Measurements from ENCODE around the gene LMTK3. TPM values are rescaled to one million over a fixed set of nuclear protein-coding genes. Genes with fewer than 3 reads are reported as not detected.
"Not testable (repeated sequence)": the region's sequence is repeated elsewhere in the genome, so short reads cannot be mapped to it uniquely, and the experiment has no call there.

Gene LMTK3
- total RNA-seq, 1 donor from 2014 or later, result 0.02 TPM

DNA sequence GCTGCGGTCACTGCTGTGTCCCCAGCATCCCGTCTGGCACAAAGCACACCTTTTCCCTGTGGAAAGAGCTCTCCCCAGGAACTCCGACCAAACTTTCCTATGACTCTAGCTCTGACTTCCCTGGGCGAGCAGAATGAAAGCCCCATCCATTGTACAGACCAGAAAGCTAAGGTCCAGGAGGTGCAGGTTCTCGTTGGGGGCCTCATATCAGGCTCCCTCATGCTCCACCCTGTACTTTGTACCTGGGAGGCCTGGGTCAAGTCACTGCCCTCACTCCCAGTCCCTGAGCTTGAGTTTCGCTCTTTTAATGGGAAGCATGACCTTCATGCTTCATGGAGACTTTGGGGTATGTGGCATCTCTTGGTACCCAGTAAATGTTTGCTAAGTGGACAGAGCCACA is 24.1 kb downstream of the LMTK3 start:
- Histone ChIP-seq H3K4me1 (peaks cover 10% of the 10 kb centered on the region), H3K27ac (no peak overlapping the region), H3F3A (ENCODE audit: low read depth) (peaks cover 44% of the 10 kb centered on the region), H2AFZ (replicated peaks) (no peak overlapping the region), H3K9ac (no peak overlapping the region), H4K20me1 (ENCODE audit: low read depth) (peaks cover 24% of the 10 kb centered on the region), H3K4me2 (no peak overlapping the region), H3K9me3 (ENCODE audit: low read depth) (no peaks in the 10 kb centered on the region), H3K4me3 (no peak overlapping the region), H3K79me2 (ENCODE audit: low read depth) (no peaks in the 10 kb centered on the region), H3K36me3 (no peaks in the 10 kb centered on the region), H3K27me3 (peaks cover 11% of the 10 kb centered on the region)
- H3K4me1 Mint-ChIP-seq, result peaks cover 41% of the 10 kb centered on the region
- H3K4me3 Mint-ChIP-seq, result no peak overlapping the region
- no peaks in the 10 kb centered on the region for H3K9me3 Mint-ChIP-seq
- TF ChIP-seq EZH2phosphoT487 (IDR thresholded peaks at IDR 0.05) (no peak), EZH2 (IDR thresholded peaks at IDR 0.05) (no peak)
- TF ChIP-seq, protein P1, sequence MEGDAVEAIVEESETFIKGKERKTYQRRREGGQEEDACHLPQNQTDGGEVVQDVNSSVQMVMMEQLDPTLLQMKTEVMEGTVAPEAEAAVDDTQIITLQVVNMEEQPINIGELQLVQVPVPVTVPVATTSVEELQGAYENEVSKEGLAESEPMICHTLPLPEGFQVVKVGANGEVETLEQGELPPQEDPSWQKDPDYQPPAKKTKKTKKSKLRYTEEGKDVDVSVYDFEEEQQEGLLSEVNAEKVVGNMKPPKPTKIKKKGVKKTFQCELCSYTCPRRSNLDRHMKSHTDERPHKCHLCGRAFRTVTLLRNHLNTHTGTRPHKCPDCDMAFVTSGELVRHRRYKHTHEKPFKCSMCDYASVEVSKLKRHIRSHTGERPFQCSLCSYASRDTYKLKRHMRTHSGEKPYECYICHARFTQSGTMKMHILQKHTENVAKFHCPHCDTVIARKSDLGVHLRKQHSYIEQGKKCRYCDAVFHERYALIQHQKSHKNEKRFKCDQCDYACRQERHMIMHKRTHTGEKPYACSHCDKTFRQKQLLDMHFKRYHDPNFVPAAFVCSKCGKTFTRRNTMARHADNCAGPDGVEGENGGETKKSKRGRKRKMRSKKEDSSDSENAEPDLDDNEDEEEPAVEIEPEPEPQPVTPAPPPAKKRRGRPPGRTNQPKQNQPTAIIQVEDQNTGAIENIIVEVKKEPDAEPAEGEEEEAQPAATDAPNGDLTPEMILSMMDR (IDR thresholded peaks at IDR 0.05), result no peak
- H3K27ac Mint-ChIP-seq, result peak overlapping the region; percentile 79
- H3K27me3 Mint-ChIP-seq (ENCODE audit: insufficient read depth, low read depth), result peaks cover 19% of the 10 kb centered on the region
- DNase-seq (ENCODE audit: low spot score), result no peak
- peaks cover 10% of the 10 kb centered on the region for H3K36me3 Mint-ChIP-seq

DNA sequence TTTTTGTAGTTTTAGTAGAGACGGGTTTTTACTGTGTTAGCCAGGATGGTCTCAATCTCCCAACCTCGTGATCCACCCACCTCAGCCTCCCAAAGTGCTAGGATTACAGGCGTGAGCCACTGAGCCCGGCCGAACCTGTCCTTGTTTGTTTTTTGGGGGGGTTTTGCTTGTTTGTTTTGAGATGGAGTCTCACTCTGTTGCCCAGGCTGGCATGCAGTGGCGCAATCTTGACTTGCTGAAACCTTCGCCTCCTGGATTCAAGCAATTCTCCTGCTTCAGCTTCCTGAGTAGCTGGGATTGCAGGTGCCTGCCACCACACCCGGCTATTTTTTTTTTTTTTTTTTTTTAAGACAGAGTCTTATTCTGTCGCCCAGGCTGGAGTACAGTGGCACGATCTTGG is 24.9 kb downstream of the LMTK3 start:
- not testable (repeated sequence) for H2AFZ ChIP-seq (replicated peaks); H3K4me2 ChIP-seq; H3K36me3 ChIP-seq; H3K79me2 ChIP-seq (ENCODE audit: low read depth); H3K9me3 Mint-ChIP-seq; H3K27ac ChIP-seq; DNase-seq (ENCODE audit: low spot score); H3K9ac ChIP-seq; H3K9me3 ChIP-seq (ENCODE audit: low read depth); H3K4me3 ChIP-seq; H3K4me1 ChIP-seq
- H3K27me3 Mint-ChIP-seq (ENCODE audit: insufficient read depth, low read depth), result peaks cover 19% of the 10 kb centered on the region
- Histone ChIP-seq H3K27me3 (peaks cover 11% of the 10 kb centered on the region), H3F3A (ENCODE audit: low read depth) (peaks cover 44% of the 10 kb centered on the region), H4K20me1 (ENCODE audit: low read depth) (peaks cover 16% of the 10 kb centered on the region)
- H3K36me3 Mint-ChIP-seq, result peaks cover 15% of the 10 kb centered on the region
- H3K4me1 Mint-ChIP-seq, result peaks cover 42% of the 10 kb centered on the region
- peak overlapping the region; percentile 79 for H3K27ac Mint-ChIP-seq
- H3K4me3 Mint-ChIP-seq, result peak overlapping the region; percentile 48

DNA sequence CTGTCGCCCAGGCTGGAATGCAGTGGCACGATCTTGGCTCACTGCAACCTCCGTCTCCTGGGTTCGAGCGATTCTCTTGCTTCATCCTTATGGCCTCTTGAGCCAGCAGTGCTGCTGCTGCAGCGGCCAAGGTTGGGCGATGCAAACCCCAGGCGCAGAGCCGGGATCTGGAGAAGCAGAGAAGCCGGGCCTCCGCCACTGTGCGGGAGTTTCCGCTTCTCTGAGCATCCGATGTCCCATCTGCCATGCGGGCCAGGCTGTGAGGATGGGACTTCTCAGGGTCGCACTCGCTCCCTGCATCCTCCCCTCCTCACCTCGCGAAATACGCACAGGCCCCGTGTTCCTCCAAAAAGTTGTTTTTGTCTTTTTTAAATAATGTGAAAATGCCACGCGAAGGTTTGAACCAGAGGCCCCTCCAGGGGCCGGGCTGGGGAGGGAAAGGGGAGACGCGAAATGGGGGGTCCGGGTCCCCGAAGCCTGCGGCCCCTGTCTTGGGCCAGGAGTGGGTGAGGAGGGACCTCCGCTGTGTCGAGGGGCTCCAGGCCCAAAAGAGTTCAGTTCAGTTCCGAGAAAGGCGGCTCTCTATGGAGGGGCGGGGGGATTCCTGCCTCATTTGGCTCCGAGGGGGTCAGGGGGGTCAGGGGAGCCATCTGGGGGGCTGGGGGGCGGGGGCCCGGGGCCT is 26.6 kb downstream of the LMTK3 start:
- Histone ChIP-seq H3K27me3 (peaks cover 3% of the 10 kb centered on the region), H3K9ac (no peak overlapping the region), H3K27ac (no peak overlapping the region), H4K20me1 (ENCODE audit: low read depth) (peaks cover 7% of the 10 kb centered on the region), H3F3A (ENCODE audit: low read depth) (peaks cover 42% of the 10 kb centered on the region), H3K4me3 (no peak overlapping the region), H3K36me3 (no peaks in the 10 kb centered on the region), H2AFZ (replicated peaks) (no peak overlapping the region), H3K4me1 (no peaks in the 10 kb centered on the region), H3K79me2 (ENCODE audit: low read depth) (no peaks in the 10 kb centered on the region), H3K4me2 (no peak overlapping the region), H3K9me3 (ENCODE audit: low read depth) (no peaks in the 10 kb centered on the region)
- H3K4me3 Mint-ChIP-seq, result no peak overlapping the region
- no peaks in the 10 kb centered on the region for H3K9me3 Mint-ChIP-seq
- H3K27ac Mint-ChIP-seq, result peak overlapping the region; percentile 33
- H3K36me3 Mint-ChIP-seq, result peaks cover 16% of the 10 kb centered on the region
- DNase-seq (ENCODE audit: low spot score), result no peak
- peaks cover 15% of the 10 kb centered on the region for H3K27me3 Mint-ChIP-seq (ENCODE audit: insufficient read depth, low read depth)
- H3K4me1 Mint-ChIP-seq, result peaks cover 31% of the 10 kb centered on the region
- TF ChIP-seq EZH2phosphoT487 (IDR thresholded peaks at IDR 0.05), result no peak
- TF ChIP-seq EZH2 (IDR thresholded peaks at IDR 0.05), result no peak
- TF ChIP-seq, protein P1 (IDR thresholded peaks at IDR 0.05), result no peak

DNA sequence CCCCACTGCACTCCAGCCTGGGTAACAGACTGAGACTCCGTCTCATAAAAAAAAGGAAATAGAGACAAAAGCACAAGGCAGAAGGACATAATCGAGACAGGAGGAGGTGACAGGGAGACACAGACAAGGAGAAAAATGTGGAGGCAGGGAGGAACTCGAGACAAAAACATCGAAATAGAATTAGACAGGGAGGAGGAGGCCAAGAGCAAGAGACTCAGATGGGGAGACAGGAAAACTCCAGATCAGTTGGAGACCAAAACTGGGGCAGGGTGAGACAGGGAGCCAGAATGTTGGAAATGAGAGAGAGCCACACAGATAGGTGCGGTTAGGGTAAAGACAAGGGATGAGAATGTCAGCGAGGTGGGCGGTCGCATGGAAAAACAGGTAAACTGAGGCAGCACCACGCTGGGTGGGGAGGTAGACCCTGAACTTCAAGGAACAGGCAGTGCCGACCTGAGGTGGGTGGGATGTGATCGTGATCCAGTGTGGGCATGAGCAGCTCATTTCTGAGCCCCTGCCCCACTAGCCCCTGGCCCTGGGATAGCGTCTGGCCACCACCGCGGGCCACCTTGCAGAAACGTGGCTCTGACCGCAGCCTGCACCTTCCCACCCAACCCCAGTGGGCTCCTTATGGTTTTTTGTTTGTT is 27.3 kb downstream of the LMTK3 start:
- Histone ChIP-seq H3K36me3 (no peaks in the 10 kb centered on the region), H3K79me2 (ENCODE audit: low read depth) (no peaks in the 10 kb centered on the region), H3K27me3 (no peaks in the 10 kb centered on the region), H3K9ac (no peak overlapping the region), H3K4me3 (no peak overlapping the region), H3F3A (ENCODE audit: low read depth) (peaks cover 39% of the 10 kb centered on the region), H3K9me3 (ENCODE audit: low read depth) (no peaks in the 10 kb centered on the region), H4K20me1 (ENCODE audit: low read depth) (peaks cover 6% of the 10 kb centered on the region), H2AFZ (replicated peaks) (no peak overlapping the region), H3K4me1 (no peaks in the 10 kb centered on the region), H3K27ac (no peak overlapping the region), H3K4me2 (no peak overlapping the region)
- Mint-ChIP-seq H3K36me3 (peaks cover 20% of the 10 kb centered on the region), H3K27me3 (ENCODE audit: insufficient read depth, low read depth) (peaks cover 16% of the 10 kb centered on the region), H3K4me1 (peaks cover 28% of the 10 kb centered on the region), H3K4me3 (peak overlapping the region; percentile 7), H3K9me3 (no peaks in the 10 kb centered on the region), H3K27ac (peak overlapping the region; percentile 6)
- no peak for TF ChIP-seq EZH2 (IDR thresholded peaks at IDR 0.05)
- TF ChIP-seq, protein P1 (IDR thresholded peaks at IDR 0.05), result no peak
- no peak for TF ChIP-seq EZH2phosphoT487 (IDR thresholded peaks at IDR 0.05)
- no peak for DNase-seq (ENCODE audit: low spot score)

Measured in neural progenitor cell (in vitro differentiated cells).